GM12873 (cell line): Measurements from ENCODE around the gene AUTS2.

Experiments used
- TF ChIP-seq, protein P1 (sequence below): IDR thresholded peaks from 2 replicates; pipeline ENCODE4 v1.5.1; 2012; ENCODE audit warnings: low read depth, mild to moderate bottlenecking, moderate library complexity, low read length, control low read depth; ENCODE audit not compliant: insufficient read depth; ENCODE audit errors: missing control alignments

AUTS2 gene

DNA sequence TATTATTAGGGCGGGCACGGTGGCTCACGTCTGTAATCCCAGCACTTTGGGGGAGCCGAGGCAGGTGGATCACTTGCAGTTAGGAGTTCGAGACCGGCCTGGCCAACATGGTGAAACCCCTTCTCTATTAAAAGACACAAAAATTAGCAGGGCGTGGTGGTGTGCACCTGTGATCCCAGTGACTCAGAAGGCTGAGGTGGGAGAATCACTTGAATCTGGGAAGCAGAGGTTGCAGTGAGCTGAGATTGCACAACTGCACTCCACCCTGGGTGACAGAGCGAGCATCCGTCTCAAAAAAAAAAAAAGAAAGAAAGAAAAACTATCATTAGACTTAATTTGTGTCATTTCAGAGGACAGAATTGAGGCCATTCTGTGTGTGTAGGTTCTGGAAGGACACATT is 780.9 kb downstream of the AUTS2 start:
- TF ChIP-seq, protein P1, sequence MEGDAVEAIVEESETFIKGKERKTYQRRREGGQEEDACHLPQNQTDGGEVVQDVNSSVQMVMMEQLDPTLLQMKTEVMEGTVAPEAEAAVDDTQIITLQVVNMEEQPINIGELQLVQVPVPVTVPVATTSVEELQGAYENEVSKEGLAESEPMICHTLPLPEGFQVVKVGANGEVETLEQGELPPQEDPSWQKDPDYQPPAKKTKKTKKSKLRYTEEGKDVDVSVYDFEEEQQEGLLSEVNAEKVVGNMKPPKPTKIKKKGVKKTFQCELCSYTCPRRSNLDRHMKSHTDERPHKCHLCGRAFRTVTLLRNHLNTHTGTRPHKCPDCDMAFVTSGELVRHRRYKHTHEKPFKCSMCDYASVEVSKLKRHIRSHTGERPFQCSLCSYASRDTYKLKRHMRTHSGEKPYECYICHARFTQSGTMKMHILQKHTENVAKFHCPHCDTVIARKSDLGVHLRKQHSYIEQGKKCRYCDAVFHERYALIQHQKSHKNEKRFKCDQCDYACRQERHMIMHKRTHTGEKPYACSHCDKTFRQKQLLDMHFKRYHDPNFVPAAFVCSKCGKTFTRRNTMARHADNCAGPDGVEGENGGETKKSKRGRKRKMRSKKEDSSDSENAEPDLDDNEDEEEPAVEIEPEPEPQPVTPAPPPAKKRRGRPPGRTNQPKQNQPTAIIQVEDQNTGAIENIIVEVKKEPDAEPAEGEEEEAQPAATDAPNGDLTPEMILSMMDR = no peak

DNA sequence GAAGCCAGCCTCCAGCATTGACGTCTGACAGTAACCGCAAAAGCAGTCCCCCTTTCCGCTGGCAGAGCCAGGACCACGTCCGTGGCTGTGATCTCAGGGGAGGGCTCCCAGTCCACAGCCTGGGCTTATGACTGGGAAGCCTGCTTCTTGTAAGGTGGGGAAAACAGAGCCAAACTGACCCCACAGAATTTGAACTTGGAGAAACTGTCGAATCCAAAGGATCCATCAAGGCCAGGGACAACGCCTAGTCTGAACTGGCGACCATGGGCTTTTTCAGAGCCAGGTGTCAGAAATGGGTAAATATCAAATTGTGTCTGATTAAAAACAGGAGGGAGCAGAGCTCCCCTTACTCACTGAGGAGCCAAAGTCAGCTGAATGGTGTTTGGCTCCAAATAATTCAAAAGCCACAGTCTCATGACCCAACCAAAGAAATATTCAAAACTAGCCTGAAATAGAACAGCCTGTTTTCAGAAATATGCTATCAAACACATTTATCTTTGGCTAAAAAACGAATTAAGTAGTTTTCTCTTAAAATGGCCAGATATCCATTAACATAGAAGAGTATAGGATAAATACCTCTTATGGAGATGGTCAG is 782.2 kb downstream of the AUTS2 start:
- TF ChIP-seq, protein P1 = no peak

DNA sequence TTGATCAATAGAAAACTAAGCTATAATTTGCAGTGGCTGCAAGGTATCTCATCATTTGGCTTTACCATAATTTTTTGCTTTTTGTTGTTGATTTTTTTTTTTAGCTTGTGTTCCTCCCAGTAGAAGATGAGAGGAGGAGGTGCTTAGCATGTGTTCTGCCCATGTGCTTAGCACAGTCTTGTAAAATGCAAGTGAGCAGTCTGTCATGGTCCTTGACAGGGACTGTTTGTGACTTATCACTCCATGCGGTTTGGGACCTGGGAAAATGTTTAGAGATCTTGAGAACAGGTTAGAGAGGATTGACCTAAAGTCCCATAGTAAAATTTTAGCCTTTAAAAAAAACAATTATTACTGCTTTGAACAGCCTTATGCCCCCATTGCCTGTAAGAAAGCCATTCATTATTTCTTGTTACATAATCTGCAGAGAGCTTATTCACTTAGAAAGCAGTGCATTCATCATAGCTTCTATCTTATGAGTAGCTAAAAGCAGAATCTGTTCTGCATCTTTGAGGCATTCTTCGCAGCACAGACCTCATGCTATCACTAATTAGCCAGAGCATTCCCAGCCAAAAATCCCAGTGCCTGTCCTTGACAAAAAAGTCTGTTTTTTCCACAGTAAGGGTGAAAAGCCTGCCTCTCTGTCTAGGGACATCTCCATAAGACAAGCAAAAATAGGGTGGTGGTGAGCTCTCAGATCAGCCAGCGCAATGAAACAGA is 784.9 kb downstream of the AUTS2 start:
- TF ChIP-seq, protein P1 = no peak

DNA sequence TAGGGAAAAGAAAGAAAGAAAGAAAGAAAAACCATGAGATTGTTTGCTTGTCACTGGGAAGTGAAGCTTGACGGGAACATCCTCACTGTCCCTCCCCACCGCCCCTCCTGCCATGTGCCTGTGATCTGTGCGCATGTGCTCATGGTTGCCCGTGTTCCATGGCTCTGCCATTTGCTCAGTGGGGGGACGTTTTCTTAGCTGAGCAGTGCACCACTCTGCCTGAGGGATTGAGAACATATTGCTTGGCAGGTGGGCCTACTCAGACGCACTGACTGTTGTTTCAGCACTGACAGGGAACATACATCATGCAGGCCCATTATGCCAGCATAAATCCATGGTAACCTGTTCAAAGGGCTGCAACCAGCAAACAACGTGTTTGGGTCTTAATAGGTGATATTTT is 785.7 kb downstream of the AUTS2 start:
- TF ChIP-seq, protein P1 = no peak

DNA sequence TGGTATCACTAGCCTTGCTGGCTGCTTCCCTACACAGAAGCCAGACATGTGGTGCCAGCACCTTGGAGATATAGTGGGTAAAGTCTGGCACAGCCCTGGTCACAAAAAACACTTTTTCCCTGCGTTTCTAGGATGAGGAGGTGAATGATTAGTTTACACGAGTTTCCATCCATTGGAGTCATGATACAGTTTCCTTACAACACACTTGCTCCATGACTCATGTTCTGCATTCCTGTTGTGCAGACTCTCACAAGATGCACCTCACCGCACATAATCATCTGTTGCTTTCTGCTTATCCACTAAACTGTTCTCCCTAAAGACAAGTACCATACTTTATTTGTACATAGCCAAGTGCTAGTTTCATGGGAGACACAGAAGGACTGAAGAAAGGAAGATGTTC is 786.6 kb downstream of the AUTS2 start:
- TF ChIP-seq, protein P1 = no peak

DNA sequence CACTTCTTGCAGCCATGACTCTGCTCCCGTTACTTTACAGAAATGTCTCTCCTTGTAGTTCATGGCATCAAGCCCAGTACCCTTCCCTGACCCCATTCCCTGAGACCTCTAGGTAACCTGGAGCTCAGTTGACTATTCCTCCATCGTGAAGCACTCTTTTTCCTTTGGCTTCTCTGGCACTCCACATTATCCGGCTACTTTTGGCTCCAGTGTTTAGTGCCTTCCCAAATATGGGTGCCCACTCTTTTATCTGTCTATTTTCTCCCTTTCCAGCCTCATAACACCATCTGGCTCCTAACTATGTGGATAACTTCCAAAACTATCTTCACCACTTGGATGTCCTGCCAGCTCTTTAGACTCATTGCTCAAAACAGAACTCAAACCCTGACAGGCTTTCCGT is 788.9 kb downstream of the AUTS2 start:
- TF ChIP-seq, protein P1 = no peak

DNA sequence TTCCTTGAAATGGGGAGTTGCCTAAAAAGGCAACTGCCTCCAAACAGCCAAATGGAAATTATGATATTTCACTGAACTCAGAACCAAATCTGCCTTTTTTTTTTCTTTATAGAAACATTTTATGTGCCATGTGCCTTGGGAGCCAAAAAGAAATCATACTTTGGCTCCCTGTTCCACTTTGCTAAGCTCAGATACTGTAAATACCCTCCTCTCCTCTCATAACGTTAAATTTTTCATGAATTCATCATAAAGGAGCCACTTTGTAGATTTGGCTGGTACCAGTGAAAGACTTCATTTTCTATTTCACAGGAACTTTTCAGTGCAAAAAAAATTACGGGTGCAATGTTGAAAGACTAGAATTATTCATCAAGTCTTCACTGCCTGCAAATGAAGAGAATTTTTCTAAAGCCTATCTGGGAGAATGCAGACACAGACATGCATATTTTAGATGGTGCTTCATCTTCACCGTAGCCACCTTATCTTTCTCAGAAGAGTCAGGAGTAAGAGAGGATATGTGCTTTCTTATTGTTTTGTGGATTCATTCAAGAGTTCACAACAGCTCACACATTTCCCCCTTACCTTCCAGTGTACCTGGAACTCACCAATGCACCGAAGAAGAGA is 791.4 kb downstream of the AUTS2 start:
- TF ChIP-seq, protein P1 = no peak
